ENCODE results near the gene CABLES1. TPM values are rescaled to one million over a fixed set of nuclear protein-coding genes. Genes with fewer than 3 reads are reported as not detected.

The CABLES1 gene
- total and polyA plus RNA-seq, 9 donors = 3.7 to 8.6 (median 6.2) TPM

DNA sequence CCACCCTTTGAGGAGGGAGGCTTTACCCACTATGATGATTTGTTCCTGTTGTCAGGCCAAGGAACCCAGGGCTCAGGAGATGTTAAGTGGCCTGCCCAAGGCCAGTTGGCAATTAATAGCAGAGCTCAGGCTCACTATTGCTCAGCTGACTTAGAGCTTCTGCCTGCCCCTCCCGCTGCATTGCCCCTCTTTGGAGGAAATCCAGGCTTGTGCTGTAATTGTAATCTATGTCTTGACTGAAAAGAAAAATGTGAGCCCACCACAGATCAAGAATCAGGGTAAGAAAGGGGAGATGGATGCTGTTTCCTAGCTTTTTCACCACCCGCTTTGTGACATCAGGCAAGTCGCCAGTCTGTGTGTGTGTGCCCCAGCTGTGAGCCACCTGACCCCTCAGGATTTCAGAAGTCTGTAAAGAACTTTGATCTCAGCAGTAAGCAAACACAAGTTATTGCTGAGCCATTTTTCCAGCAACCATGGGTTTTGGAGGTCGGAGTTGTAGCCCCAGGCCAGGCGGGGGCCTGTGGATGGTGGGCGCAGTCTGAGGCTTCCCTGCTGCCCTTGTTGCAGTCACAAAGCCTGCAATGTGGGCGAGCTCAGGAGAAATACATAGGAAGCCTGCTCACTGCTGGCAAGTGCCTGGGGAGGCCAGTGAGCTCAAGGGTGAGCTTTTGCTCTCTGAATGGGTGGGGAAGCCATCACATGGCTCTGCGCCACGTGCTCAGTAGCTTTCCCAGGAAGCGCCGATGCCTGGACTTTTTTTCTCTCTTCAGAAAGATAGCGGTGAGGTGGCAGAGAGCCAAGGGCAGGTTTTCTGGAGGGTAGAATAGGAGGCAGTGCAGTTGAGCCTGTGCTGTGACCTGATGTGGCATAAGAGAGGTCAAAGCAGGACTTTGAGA lies 6.1 kb downstream of the CABLES1 start:
- Histone ChIP-seq H3K4me3 (ENCODE audit: low read length) (no peak overlapping the region), H3K27me3 (ENCODE audit: control insufficient read depth, insufficient read depth, low read length) (peaks cover 10% of the 10 kb centered on the region), H3K4me1 (ENCODE audit: control insufficient read depth, insufficient read depth, low read length) (peaks cover 67% of the 10 kb centered on the region), H3K9me3 (replicated peaks; ENCODE audit: control insufficient read depth, low read depth, low read length) (no peaks in the 10 kb centered on the region), H3K27ac (ENCODE audit: low read length) (peak overlapping the region; percentile 74), H3K36me3 (ENCODE audit: control insufficient read depth, insufficient read depth, low read length) (no peaks in the 10 kb centered on the region)
- WGBS (ENCODE audit: insufficient coverage) = 59% methylated on average over 11 of the region's 12 CpGs
- DNase-seq = peak; percentile 46

- Histone ChIP-seq H3K27ac (ENCODE audit: low read length) (no peak overlapping the region), H3K4me3 (ENCODE audit: low read length) (no peak overlapping the region), H3K27me3 (ENCODE audit: control insufficient read depth, insufficient read depth, low read length) (peaks cover 4% of the 10 kb centered on the region), H3K4me1 (ENCODE audit: control insufficient read depth, insufficient read depth, low read length) (peaks cover 57% of the 10 kb centered on the region), H3K36me3 (ENCODE audit: control insufficient read depth, insufficient read depth, low read length) (no peaks in the 10 kb centered on the region), H3K9me3 (replicated peaks; ENCODE audit: control insufficient read depth, low read depth, low read length) (no peaks in the 10 kb centered on the region)
- no peak for DNase-seq
- 100% methylated on average over 1 of the region's 6 CpGs for WGBS (ENCODE audit: insufficient coverage)
Observed at GRCh38 chr18:23142251-23142929, 7.1 kb downstream of the CABLES1 start.

- DNase-seq = peak; percentile 57
- WGBS (ENCODE audit: insufficient coverage) = 51% methylated on average over 6 of the region's 10 CpGs
- H3K27me3 ChIP-seq (ENCODE audit: control insufficient read depth, insufficient read depth, low read length) = no peaks in the 10 kb centered on the region
Observed at GRCh38 chr18:23143016-23143814, 7.9 kb downstream of the CABLES1 start.

DNA sequence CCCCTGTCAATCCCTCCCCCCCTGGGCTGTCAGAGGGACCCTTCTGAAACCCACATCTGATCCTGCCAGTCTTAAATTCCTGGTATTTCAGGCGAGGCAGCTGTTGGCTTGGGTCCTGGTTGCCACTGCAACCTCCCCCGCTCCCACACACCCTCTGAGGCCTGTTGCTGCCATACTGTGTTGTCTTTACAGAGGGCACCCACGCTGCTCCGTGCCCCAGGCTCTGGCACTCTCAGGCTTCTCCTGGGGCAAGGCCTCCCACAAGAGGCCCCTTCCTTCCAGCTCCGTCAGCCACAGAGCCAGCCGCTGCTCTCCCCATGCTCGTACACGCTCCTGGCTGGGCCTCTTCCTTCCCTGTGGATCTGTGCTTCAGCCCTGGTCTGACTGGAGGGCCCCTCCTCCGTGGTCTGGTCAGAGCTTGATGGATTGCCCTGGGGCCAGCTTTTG lies 8.6 kb downstream of the CABLES1 start:
- Histone ChIP-seq H3K27me3 (ENCODE audit: control insufficient read depth, insufficient read depth, low read length) (no peaks in the 10 kb centered on the region), H3K4me1 (ENCODE audit: control insufficient read depth, insufficient read depth, low read length) (peaks cover 43% of the 10 kb centered on the region), H3K9me3 (replicated peaks; ENCODE audit: control insufficient read depth, low read depth, low read length) (no peaks in the 10 kb centered on the region), H3K4me3 (ENCODE audit: low read length) (no peak overlapping the region), H3K27ac (ENCODE audit: low read length) (peak overlapping the region; percentile 91), H3K36me3 (ENCODE audit: control insufficient read depth, insufficient read depth, low read length) (no peaks in the 10 kb centered on the region)
- 38% methylated on average over 8 of the region's 9 CpGs for WGBS (ENCODE audit: insufficient coverage)
- DNase-seq = peak; percentile 75

More at GRCh38 chr18:23143016-23143814, 7.9 kb downstream of the CABLES1 start:
- no peaks in the 10 kb centered on the region for H3K36me3 ChIP-seq (ENCODE audit: control insufficient read depth, insufficient read depth, low read length)
- H3K4me1 ChIP-seq (ENCODE audit: control insufficient read depth, insufficient read depth, low read length) = peaks cover 49% of the 10 kb centered on the region
- H3K9me3 ChIP-seq (replicated peaks; ENCODE audit: control insufficient read depth, low read depth, low read length) = no peaks in the 10 kb centered on the region
- H3K4me3 ChIP-seq (ENCODE audit: low read length) = no peak overlapping the region
- peak overlapping the region; percentile 91 for H3K27ac ChIP-seq (ENCODE audit: low read length)

- Histone ChIP-seq H3K4me1 (ENCODE audit: control insufficient read depth, insufficient read depth, low read length) (peaks cover 43% of the 10 kb centered on the region), H3K4me3 (ENCODE audit: low read length) (no peak overlapping the region), H3K9me3 (replicated peaks; ENCODE audit: control insufficient read depth, low read depth, low read length) (no peaks in the 10 kb centered on the region), H3K27ac (ENCODE audit: low read length) (peak overlapping the region; percentile 91), H3K36me3 (ENCODE audit: control insufficient read depth, insufficient read depth, low read length) (no peaks in the 10 kb centered on the region), H3K27me3 (ENCODE audit: control insufficient read depth, insufficient read depth, low read length) (no peaks in the 10 kb centered on the region)
- no CpG with 5 or more reads among the region's 7 CpGs for WGBS (ENCODE audit: insufficient coverage)
- no peak for DNase-seq
Observed at GRCh38 chr18:23144640-23145039, 9.4 kb downstream of the CABLES1 start.

- no peak overlapping the region for H3K27ac ChIP-seq (ENCODE audit: low read length)
- H3K36me3 ChIP-seq (ENCODE audit: control insufficient read depth, insufficient read depth, low read length) = no peaks in the 10 kb centered on the region
- DNase-seq = no peak
- no peaks in the 10 kb centered on the region for H3K27me3 ChIP-seq (ENCODE audit: control insufficient read depth, insufficient read depth, low read length)
- H3K4me3 ChIP-seq (ENCODE audit: low read length) = no peak overlapping the region
- no CpG with 5 or more reads among the region's 5 CpGs for WGBS (ENCODE audit: insufficient coverage)
- no peaks in the 10 kb centered on the region for H3K9me3 ChIP-seq (replicated peaks; ENCODE audit: control insufficient read depth, low read depth, low read length)
- peaks cover 40% of the 10 kb centered on the region for H3K4me1 ChIP-seq (ENCODE audit: control insufficient read depth, insufficient read depth, low read length)
Observed at GRCh38 chr18:23145621-23146020, 10.3 kb downstream of the CABLES1 start.

GRCh38 chr18:23146861-23147469 lies 11.7 kb downstream of the CABLES1 start:
- Histone ChIP-seq H3K4me3 (ENCODE audit: low read length) (no peak overlapping the region), H3K4me1 (ENCODE audit: control insufficient read depth, insufficient read depth, low read length) (peaks cover 27% of the 10 kb centered on the region), H3K27me3 (ENCODE audit: control insufficient read depth, insufficient read depth, low read length) (no peaks in the 10 kb centered on the region), H3K9me3 (replicated peaks; ENCODE audit: control insufficient read depth, low read depth, low read length) (no peaks in the 10 kb centered on the region), H3K27ac (ENCODE audit: low read length) (no peak overlapping the region), H3K36me3 (ENCODE audit: control insufficient read depth, insufficient read depth, low read length) (no peaks in the 10 kb centered on the region)
- DNase-seq = peak; percentile 77
- WGBS (ENCODE audit: insufficient coverage) = 85% methylated on average over 8 of the region's 11 CpGs

DNA sequence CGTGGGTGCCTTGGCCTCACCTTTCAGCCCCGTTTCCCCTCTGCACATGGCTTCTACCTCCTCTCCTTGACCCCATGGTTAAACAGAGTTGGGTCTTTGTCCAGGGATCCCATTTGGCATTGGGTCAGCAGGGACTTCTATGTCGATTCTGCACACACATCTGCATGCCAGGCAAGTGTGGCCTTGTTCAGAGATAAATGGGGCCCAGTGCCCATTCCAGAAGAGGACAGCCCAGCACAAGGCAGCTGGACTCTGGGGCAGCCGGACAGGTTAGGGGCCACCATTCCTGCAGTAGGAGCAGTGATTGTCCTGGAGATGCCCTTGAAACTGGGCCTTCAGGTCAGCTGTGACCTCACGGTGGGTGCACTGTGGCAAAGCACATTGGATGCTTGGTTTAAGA lies 13.1 kb downstream of the CABLES1 start:
- H3K27me3 ChIP-seq (ENCODE audit: control insufficient read depth, insufficient read depth, low read length) = no peaks in the 10 kb centered on the region
- no peak overlapping the region for H3K4me3 ChIP-seq (ENCODE audit: low read length)
- H3K36me3 ChIP-seq (ENCODE audit: control insufficient read depth, insufficient read depth, low read length) = no peaks in the 10 kb centered on the region
- WGBS (ENCODE audit: insufficient coverage) = 93% methylated on average over 3 of the region's 5 CpGs
- H3K9me3 ChIP-seq (replicated peaks; ENCODE audit: control insufficient read depth, low read depth, low read length) = no peaks in the 10 kb centered on the region
- no peak for DNase-seq
- peaks cover 13% of the 10 kb centered on the region for H3K4me1 ChIP-seq (ENCODE audit: control insufficient read depth, insufficient read depth, low read length)
- no peak overlapping the region for H3K27ac ChIP-seq (ENCODE audit: low read length)

DNA sequence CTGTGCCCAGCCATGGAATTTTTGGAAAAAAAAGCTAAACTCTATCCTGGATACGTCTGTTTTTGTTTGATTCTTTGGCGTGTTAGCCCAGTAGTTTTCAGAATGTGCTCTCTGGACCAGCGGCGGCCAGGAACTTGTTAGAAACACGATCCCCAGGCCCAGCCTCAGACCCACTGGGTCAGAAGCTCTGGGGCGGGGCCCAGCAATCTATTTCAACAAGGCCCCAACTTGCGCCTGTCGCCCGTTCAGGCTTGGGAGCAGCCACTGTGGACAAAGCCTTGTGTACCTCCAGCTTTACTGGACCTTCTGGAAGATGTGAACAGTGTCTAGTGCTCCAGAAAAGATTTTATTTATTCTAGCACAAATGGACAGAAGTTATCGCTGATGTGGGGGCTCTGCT lies 14.3 kb downstream of the CABLES1 start:
- 81% methylated on average over 10 of the region's 10 CpGs for WGBS (ENCODE audit: insufficient coverage)
- Histone ChIP-seq H3K27ac (ENCODE audit: low read length) (no peak overlapping the region), H3K4me1 (ENCODE audit: control insufficient read depth, insufficient read depth, low read length) (peaks cover under 1% of the 10 kb centered on the region), H3K4me3 (ENCODE audit: low read length) (no peak overlapping the region), H3K27me3 (ENCODE audit: control insufficient read depth, insufficient read depth, low read length) (no peaks in the 10 kb centered on the region), H3K36me3 (ENCODE audit: control insufficient read depth, insufficient read depth, low read length) (no peaks in the 10 kb centered on the region), H3K9me3 (replicated peaks; ENCODE audit: control insufficient read depth, low read depth, low read length) (no peaks in the 10 kb centered on the region)
- no peak for DNase-seq

All from muscle of leg (tissue), 11 donors.